ENCODE data around the gene KCNC3. TPM values are rescaled to one million over a fixed set of nuclear protein-coding genes. Genes with fewer than 3 reads are reported as not detected.

Gene KCNC3
- total RNA-seq, 4 donors from 2014 or later = 1.5 to 3.1 (median 1.7) TPM

GRCh38 chr19:50301607-50301971 is 27.6 kb downstream of the KCNC3 start:
- 89% methylated on average over 10 of the region's 10 CpGs for WGBS
- Histone ChIP-seq H3K9me3 (peaks cover 5% of the 10 kb centered on the region), H3K4me1 (no peaks in the 10 kb centered on the region), H3K27ac (no peak overlapping the region), H3K27me3 (peaks cover 7% of the 10 kb centered on the region), H3K36me3 (peaks cover 5% of the 10 kb centered on the region), H3K4me3 (no peak overlapping the region)
- DNase-seq (ENCODE audit: low spot score in 2 of 2) = no peak
- no peak for TF ChIP-seq EP300 (IDR thresholded peaks at IDR 0.05)
- no peak for TF ChIP-seq CTCF (IDR thresholded peaks at IDR 0.05)
- no peak for TF ChIP-seq POLR2AphosphoS5 (IDR thresholded peaks at IDR 0.05)
- TF ChIP-seq POLR2A (IDR thresholded peaks at IDR 0.05) = no peak

- Histone ChIP-seq H3K36me3 (peaks cover 4% of the 10 kb centered on the region), H3K27me3 (peaks cover 7% of the 10 kb centered on the region), H3K27ac (no peak overlapping the region), H3K4me3 (no peak overlapping the region), H3K9me3 (peaks cover 5% of the 10 kb centered on the region), H3K4me1 (no peaks in the 10 kb centered on the region)
- WGBS = 69% methylated on average over 10 of the region's 10 CpGs
- no peak for DNase-seq (ENCODE audit: low spot score in 2 of 2)
- TF ChIP-seq CTCF (IDR thresholded peaks at IDR 0.05) = no peak
- TF ChIP-seq POLR2A (IDR thresholded peaks at IDR 0.05) = no peak
- TF ChIP-seq EP300 (IDR thresholded peaks at IDR 0.05) = no peak
- TF ChIP-seq POLR2AphosphoS5 (IDR thresholded peaks at IDR 0.05) = no peak
These were observed 28.2 kb downstream of the KCNC3 start for GRCh38 chr19:50300814-50301606.

GRCh38 chr19:50300051-50300450 is 29.1 kb downstream of the KCNC3 start:
- H3K36me3 ChIP-seq = peaks cover 4% of the 10 kb centered on the region
- peaks cover 7% of the 10 kb centered on the region for H3K27me3 ChIP-seq
- no peak for TF ChIP-seq CTCF (IDR thresholded peaks at IDR 0.05)
- no peak overlapping the region for H3K4me3 ChIP-seq
- H3K4me1 ChIP-seq = no peaks in the 10 kb centered on the region
- 62% methylated on average over 2 of the region's 2 CpGs for WGBS
- DNase-seq (ENCODE audit: low spot score in 2 of 2) = no peak
- peaks cover 5% of the 10 kb centered on the region for H3K9me3 ChIP-seq
- no peak overlapping the region for H3K27ac ChIP-seq

- DNase-seq (ENCODE audit: low spot score in 2 of 2) = no peak
- WGBS = 68% methylated on average over 12 of the region's 14 CpGs
- TF ChIP-seq EP300 (IDR thresholded peaks at IDR 0.05) = no peak
- no peak for TF ChIP-seq CTCF (IDR thresholded peaks at IDR 0.05)
- no peak for TF ChIP-seq POLR2AphosphoS5 (IDR thresholded peaks at IDR 0.05)
- TF ChIP-seq POLR2A (IDR thresholded peaks at IDR 0.05) = no peak
- peaks cover 26% of the 10 kb centered on the region for H3K27me3 ChIP-seq
- no peaks in the 10 kb centered on the region for H3K4me1 ChIP-seq
- H3K9me3 ChIP-seq = no peaks in the 10 kb centered on the region
- H3K4me3 ChIP-seq = no peak overlapping the region
- peaks cover 24% of the 10 kb centered on the region for H3K36me3 ChIP-seq
- H3K27ac ChIP-seq = no peak overlapping the region
These were observed 35.7 kb downstream of the KCNC3 start for GRCh38 chr19:50293263-50294004.

- DNase-seq (ENCODE audit: low spot score in 2 of 2) = no peak
- Histone ChIP-seq H3K36me3 (peaks cover 31% of the 10 kb centered on the region), H3K27me3 (peaks cover 19% of the 10 kb centered on the region), H3K9me3 (no peaks in the 10 kb centered on the region), H3K4me1 (no peaks in the 10 kb centered on the region), H3K27ac (no peak overlapping the region), H3K4me3 (no peak overlapping the region)
- WGBS = 73% methylated on average over 11 of the region's 11 CpGs
- TF ChIP-seq POLR2AphosphoS5 (IDR thresholded peaks at IDR 0.05) (no peak), EP300 (IDR thresholded peaks at IDR 0.05) (no peak), CTCF (IDR thresholded peaks at IDR 0.05) (no peak), POLR2A (IDR thresholded peaks at IDR 0.05) (no peak)
These were observed 36.9 kb downstream of the KCNC3 start for GRCh38 chr19:50292216-50292827.

Measured in suprapubic skin (tissue), 4 donors.